ENCODE results near the gene MGMT. TPM values are rescaled to one million over a fixed set of nuclear protein-coding genes. Genes with fewer than 3 reads are reported as not detected.
"Not testable (repeated sequence)": the region's sequence is repeated elsewhere in the genome, so short reads cannot be mapped to it uniquely, and the experiment has no call there.

Gene MGMT
- 0.61 and 0.67 TPM in 2 replicates for total RNA-seq (2014; rRNA removed; shearing (Covaris generic))
- polyA plus RNA-seq (2015; cell fraction: cytosol; rRNA removed), result 8.4 and 9.9 TPM in 2 replicates
- polyA plus RNA-seq (2015; cell fraction: nucleus; rRNA removed), result 7.3 and 8.2 TPM in 2 replicates

DNA sequence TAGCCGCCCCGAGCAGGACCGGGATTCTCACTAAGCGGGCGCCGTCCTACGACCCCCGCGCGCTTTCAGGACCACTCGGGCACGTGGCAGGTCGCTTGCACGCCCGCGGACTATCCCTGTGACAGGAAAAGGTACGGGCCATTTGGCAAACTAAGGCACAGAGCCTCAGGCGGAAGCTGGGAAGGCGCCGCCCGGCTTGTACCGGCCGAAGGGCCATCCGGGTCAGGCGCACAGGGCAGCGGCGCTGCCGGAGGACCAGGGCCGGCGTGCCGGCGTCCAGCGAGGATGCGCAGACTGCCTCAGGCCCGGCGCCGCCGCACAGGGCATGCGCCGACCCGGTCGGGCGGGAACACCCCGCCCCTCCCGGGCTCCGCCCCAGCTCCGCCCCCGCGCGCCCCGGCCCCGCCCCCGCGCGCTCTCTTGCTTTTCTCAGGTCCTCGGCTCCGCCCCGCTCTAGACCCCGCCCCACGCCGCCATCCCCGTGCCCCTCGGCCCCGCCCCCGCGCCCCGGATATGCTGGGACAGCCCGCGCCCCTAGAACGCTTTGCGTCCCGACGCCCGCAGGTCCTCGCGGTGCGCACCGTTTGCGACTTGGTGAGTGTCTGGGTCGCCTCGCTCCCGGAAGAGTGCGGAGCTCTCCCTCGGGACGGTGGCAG, at the start of gene MGMT:
TSS of gene MGMT (plus strand) at position 539 of the 656 bp plus-strand sequence.
- no peak for DNase-seq (ENCODE audit: low read depth)

DNA sequence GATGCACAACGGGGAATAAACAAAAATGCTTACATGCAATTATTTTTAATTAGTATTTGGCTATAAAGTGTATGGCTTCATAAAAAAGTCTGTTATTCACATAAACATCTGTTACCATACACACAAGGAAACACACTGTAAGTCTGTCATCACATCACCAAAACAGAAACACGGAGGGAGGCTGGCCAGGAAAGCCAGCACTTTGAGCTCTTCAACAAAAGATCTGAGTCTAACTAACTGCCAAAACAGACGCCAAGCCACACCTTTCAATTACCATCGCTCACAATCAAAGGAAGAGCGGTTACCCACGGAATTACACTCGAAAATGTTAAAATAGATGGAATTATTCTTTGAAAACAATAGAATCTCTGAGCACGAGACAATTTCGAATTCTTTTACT, 49.2 kb upstream of the MGMT start:
- DNase-seq (ENCODE audit: low read depth), result no peak

DNA sequence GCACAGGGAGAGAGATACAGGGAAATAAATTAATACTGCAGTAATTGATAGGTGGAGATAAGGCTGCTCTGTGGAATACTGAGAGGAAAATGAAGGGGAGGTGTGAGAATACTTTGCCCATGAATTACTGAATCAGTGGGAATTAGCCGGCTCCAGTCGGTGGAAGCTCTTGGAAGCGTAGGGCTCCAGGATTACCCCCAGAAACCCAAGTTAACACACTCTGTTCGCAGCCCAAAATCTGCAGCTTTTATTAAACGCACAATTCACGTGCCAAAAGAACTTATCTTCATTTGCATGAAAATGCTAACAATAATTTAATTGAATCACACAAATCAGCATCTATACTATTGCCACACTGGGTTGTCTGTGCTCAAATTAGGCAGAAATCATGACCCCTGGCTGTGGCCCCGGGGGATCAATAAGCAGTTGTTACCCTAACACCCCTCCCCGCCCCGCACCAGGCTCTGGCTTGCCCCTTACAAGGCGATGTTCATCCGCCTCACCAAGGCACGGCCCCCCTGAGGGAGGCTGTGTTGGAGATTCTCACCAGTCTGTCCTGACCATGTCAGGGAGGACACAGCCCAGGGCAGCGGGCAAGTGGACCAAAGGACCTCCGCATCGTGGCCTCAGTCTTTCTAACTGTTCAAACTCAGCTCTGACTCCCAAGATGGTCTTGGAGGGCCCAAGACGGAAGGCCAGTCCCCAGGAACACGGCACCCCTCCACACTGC, 48.4 kb upstream of the MGMT start:
- DNase-seq (ENCODE audit: low read depth), result no peak

DNA sequence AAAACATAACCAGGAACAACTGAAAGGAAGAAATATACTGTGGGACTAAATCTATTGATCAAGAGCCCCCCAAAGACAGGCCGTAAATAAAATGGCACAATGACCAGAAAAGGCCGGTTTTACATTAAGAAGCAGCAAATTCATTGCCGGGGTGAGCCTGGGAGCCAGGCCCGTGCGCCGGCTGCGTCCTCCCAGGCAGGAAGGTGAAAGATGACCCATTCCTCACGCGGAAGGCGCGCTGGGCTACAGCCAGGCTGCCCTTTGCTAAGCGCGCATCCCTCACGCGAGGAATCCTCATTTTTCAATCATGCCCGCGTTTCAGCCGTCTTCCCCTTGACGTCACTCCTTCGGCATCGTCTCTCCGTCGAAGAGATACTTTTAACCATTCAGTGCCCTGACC, 47.6 kb upstream of the MGMT start:
- no peak for DNase-seq (ENCODE audit: low read depth)

DNA sequence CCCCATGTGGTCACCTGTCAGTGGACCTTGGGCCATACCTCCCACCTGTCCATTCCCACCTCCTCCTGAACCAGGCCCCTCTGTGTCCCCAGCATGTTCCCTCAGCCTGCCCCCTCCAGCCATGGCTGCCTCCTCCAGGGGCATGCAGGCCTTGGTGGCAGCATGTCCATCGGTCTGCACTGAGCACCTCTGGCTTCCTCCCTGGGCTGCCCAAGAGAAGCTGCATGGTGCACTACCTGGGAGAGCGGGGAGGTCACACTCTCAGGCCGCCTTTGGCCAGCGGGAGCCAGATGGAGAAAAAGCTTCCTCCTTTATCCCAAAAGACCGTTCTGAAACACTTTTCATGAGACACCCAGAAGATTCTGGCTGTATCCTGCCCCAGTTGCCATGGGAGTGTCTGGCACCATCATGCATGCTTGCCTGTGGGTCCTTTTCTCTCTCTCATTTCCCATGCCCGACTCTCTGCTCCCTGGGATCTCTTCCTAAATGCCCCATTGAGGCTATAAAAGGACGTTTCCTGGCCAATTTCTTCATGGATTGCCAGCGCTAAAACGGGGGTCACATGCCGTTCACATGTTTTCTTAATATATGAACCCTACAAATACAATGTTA, 45.5 kb upstream of the MGMT start:
- DNase-seq (ENCODE audit: low read depth), result no peak

DNA sequence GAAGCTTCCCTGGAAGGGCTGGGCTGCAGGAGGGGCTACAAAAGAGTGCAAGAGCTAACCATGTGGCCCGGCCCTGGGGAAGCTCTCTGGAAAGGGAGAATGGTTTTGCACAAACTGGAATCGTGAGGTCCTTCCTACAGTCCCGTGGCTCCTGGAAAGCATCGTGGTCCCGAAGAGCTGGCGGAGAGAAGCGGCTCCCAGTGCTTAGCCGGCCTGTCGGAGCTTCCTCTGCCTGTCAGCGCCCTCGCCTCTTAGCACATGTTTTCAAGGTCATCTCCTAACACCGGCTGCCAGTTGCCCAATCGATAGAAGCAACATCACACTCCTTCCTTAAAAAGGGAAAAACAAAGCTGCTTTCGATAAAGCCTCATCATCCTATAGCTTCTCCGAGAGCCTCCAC, 42.1 kb upstream of the MGMT start:
- no peak for DNase-seq (ENCODE audit: low read depth)

DNA sequence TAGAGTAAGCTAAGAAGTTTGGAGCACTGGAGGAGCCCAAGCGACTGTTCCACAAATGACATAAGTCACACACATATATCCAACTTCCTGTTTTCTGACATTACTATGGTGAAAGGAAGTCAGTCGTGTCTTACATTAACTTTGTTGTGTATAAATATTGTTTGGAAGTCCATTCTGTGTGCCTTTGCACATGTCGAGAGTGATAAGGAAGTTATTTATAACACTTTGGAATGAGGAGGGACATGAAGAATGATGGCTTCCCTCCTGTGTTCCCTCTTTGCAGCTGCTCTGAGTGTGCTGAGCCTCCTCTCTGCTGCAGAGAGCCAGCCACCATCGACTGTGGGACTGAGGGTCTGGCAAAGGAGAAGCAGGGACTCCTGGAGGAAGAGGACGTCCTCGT, 40.4 kb upstream of the MGMT start:
- DNase-seq (ENCODE audit: low read depth), result no peak

DNA sequence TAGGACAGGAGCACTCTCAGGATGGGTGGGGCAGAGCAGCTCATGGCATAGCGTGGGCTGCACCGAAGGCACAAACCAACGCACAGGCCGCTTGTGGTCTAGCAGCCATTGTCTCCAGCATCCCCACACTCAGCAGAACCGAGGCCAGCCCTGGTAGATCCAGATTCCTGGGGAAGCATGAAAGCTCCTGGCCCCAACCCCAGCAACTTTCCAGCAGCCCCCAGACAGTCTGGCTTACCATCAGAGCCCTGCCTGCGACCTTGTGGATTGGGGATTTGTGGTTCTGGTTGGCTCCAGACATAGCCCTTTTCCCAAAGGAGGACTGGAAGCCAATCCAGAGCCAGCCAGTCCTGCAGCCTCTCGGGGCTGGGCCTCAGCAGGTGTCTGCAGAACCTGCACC, 33.8 kb upstream of the MGMT start:
- no peak for DNase-seq (ENCODE audit: low read depth)

DNA sequence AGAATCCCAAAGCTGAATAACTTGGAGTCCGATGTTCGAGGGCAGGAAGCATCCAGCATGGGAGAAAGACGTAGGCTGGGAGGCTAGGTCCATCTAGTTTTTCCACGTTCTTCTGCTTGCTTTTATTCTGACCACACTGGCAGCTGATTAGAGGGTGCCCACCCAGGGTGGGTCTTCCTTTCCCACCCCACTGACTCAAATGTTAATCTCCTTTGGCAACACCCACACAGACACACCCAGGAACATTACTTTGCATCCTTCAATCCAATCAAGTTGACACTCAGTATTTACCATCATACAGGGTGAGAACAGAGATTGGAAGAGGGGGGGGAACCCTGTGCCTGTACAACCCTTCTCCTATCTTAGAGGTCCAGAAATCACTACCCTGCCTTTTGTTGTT, 31.3 kb upstream of the MGMT start:
- DNase-seq (ENCODE audit: low read depth), result not testable (repeated sequence)

DNA sequence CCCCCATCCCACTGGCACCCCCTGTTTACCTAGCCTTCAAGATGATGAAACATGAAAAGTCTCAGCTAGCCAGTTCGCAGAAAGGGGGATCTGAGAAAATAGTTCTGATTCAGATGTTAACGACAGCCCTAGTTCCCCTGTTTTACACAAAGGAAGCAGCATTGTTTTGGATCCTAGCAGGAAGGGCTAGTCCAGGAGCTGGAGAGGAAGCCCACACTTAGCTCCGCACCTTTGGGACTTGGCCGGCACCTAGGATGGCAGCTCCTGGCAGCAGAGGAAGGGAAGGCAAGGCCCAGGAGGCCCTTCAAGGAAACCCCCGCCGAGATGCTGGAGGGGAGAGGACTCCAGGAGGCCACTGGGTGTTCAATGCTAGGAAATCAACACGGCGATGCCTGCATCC, 29.0 kb upstream of the MGMT start:
- no peak for DNase-seq (ENCODE audit: low read depth)

DNA sequence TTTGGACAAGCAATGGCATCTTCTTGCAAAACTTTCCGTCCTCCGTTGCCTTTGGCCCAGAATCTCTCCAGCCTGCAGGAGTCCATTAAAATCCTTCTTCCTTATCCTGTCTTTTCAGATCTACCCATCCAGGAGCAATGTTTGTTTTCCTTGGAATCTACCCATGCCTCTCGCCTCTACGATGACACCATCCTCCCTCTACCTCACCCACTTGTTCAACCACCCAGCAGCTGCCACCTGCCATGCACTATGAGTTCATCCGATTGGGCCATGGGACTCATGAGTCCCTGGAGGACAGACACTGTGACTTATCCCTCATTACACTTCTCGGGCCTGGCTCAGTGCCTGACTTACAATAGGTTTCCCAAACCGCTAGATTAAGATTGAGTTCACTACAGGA, 26.8 kb upstream of the MGMT start:
- no peak for DNase-seq (ENCODE audit: low read depth)

DNA sequence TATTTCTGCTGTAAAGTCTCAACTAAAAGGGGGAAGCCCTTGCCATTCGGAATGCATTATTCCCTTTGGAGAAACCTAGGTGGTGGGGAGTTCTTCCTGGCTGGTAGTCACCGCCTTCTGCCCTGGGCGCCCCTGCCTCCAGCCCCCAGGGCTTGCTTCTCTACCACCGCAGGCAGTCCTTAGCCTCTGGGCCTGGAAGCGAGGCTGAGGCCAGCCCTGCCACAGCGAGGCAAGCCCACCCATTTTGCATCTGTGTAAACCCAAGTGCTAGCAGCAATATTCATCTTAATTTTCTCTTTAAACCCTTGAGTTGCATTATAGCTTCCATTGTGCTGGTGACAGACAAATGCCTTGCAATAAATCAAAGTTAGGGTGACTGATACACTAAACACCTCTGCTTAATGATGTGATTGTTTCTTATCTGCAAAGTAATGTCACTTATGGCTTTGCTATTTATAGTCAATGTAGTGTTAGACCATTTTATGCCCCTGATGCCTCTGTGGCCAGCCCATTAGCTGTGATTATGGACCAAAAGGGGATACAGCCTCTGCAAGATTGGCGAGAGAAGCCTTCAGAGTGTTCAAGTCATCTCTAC, 26.2 kb upstream of the MGMT start:
- DNase-seq (ENCODE audit: low read depth), result no peak

DNA sequence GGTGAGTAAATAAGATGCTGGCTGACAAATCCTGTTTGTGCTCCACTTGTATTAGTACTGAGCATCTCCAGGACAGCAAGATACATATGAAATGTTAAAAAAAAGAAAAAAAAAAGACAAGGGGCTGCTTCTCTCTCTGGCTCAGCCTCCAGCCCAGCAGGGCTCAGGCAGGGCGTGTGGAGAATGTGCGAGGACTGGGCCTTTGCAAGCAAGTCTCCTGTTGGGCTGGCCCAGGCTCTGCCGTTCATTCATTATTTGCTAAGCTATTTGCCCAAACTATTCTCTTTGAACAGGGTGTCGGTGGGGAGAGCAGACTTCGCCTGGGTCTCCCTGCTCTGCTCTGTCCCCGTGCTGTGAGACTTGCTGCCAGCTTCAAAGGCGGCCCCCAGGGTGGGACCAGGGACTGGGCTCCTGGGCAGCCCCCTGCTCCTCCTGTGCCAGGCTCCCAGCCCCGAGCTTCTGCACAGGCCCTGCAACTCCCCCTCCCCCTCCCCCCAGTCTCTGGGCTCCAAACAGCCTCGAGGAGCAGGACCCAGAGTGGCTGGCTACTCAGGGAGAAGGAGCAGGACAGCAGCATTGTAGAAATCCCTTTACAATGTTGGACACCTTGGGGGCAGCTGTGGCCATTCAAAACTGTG, 25.6 kb upstream of the MGMT start:
- DNase-seq (ENCODE audit: low read depth), result no peak

DNA sequence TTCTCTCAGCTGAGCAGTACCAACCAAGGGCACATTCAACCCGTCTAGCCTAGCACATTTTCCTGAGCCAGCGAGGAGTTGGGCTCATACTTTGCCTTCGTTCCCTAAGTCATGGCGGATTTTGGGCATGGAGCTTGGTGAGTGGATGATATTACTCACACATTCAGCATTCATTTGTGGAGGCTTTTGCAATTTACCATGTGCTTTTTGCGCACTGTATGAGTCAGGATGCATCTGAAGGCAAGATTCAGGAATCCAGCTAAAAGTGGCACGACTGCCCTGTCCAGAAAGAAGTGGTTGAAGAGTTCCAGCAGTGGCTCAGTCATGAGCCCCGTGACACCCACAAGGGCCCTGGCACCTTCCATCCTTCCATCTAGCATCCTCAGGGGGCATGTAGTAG, 24.2 kb upstream of the MGMT start:
- no peak for DNase-seq (ENCODE audit: low read depth)

DNA sequence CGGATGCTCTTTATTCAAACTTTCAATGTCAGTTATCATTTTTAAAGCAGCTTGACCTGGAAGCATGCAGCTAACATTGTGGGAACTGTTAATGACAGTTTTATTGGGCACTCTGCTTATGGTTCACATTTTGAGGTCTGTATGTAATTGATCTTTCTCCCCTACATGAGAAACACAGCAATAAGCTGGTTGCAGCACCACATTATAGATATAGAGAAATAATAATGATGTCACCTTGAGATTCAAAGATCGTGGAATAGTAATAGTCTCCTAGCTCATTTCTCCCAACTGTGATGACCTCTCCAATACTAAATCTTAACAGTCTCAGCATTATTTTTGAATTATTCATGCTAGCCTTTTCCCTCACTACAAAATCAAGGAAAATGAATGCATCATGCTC, 22.7 kb upstream of the MGMT start:
- DNase-seq (ENCODE audit: low read depth), result no peak

DNA sequence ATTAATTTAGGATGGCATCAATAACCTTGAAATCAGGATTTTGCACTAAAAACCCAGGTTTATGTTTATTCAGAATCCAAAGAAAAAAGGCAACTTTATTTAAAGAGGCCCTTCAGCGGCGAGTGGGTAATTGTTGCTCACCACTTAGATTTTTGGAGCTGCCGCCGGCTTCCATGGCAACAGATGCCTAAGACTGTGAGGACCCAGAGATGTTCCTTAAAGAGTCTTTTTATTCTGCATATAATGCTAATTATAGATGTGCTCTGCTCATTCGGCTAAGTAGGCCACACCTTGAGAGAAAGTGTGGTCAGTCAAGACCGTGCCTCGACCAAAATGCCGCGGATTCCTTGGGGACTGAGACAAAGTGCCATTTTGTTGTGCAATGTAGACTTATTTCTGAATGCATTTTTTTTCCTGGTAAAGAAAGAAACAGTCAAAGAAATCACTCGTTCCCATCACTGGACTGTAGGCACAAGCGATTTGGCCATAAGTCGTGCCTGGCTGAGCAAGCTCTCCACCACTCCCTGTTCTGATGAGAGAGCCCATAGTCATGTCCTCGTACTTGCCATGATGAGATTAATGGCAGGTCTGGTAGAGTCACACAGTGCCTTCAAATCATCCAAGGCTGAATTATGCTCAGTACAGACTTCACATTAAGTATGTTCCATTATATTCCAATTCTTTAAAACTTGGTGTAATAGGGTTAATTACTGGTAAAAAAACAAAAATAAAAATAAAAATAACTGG, 21.4 kb upstream of the MGMT start:
- no peak for DNase-seq (ENCODE audit: low read depth)

DNA sequence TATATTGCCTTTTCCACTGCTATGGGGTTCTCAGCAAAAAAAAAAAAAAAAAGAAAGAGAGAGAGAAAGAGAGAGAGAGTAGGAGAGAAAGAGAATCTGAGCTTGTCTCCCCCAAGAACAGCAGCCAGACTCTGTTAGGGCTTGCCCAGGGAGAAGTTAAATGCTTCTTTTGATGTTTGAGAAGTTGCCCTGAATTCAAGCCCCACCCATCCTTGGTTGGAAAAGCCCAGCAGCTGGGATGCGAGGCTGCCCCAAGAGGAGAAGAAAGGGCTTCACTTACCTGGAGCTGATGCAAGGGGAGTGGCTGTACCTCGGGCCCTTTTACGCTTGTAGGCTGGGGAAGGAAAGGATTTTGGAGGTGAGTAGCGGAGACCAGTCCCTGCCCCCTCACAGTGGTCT, 20.9 kb upstream of the MGMT start:
- DNase-seq (ENCODE audit: low read depth), result no peak

DNA sequence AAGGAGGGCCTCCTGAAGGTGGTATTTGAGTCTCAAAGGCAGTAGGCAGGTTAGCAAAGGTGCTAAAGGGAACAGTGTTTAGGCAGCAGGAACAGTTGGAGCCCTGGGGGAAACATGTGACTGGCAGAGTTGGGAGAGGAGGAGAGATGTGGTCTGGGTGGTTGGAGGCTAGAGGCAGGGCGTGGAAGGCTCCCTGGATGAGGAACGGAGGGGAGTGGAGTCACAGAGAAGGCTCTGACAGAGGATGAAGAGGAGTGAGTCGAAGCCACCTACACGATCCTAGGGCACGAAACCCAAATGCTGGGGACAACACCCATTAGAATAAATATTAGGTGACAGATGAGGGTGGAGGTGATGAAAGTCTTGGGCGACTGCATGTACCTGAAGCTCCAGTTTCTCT, 19.6 kb upstream of the MGMT start:
- DNase-seq (ENCODE audit: low read depth), result no peak

DNA sequence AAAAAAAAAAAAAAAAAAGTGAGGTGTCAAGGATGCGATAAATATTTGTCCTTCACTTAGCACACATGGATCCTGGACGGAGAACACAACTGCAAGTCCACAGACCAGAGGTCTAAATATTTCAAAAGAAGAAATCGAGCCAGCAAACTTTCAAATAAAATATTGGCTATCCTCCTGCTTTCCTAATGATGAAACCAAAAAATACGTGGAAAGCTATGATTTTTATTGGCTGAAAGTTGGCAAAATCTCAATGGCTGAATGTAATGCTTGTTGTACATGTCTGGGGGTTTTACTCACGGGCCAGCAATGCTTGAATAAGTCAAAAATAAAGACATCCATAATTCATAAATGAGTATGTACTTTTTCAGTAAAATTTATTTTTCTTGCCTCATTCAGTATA, 19.0 kb upstream of the MGMT start:
- no peak for DNase-seq (ENCODE audit: low read depth)

DNA sequence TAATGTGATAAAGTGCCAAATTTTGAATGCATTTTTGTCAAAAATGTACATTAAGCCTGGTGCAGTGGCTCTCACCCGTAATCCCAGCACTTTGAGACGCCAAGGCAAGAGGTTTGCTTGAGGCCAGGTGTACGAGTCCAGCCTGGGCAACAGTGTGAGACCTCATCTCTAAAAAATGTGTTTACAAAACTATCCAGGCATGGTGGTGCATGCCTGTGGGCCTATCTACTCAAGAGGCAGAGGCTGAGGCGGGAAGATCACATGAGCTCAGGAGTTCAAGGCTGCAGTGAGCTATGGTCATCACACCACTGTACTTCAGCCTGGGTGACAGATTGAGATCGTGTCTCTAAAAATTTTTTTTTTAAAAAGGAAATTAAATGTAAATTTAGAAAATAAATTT, 18.5 kb upstream of the MGMT start:
- no peak for DNase-seq (ENCODE audit: low read depth)

DNA sequence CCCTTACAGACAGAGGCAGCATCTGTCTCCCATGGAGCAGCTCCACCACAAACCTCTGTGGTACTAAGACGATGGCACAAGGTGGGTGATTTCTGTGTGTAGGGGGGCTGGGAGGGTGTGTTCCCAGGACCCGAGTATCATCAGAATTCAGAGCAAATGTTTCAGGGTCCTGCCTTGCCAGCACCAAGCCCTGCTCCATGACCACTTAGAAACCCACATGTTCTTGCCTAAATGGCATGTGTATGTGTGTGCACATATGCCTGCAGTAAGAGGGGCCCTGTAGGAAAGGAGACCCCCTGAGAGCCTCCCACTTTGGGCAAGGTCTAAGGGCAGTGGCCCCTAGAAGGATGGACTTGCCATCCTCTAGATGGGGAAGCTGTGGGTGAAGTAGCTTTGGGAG, 17.1 kb upstream of the MGMT start:
- no peak for DNase-seq (ENCODE audit: low read depth)

All from HT1080 (cell line).